GM19328 (cell line): ENCODE data around the gene RETREG1.

Source experiments
- ATAC-seq: cut with Tn5 transposase; IDR thresholded peaks from one replicate; pipeline ENCODE4 v1.9.1; 2021; ENCODE audit warnings: mild to moderate bottlenecking, moderate library complexity; ENCODE audit not compliant: unreplicated experiment

Gene RETREG1

GRCh38 chr5:16586556-16586955 lies 30.2 kb downstream of the RETREG1 start:
- no peak for ATAC-seq

- ATAC-seq = no peak
Observed at GRCh38 chr5:16585041-16585667, 31.6 kb downstream of the RETREG1 start.

GRCh38 chr5:16582081-16582480 lies 34.7 kb downstream of the RETREG1 start:
- ATAC-seq = no peak

GRCh38 chr5:16580382-16580781 lies 36.4 kb downstream of the RETREG1 start:
- no peak for ATAC-seq

GRCh38 chr5:16579142-16579847 lies 37.5 kb downstream of the RETREG1 start:
- ATAC-seq = no peak

GRCh38 chr5:16578474-16578883 lies 38.3 kb downstream of the RETREG1 start:
- ATAC-seq = no peak

GRCh38 chr5:16577677-16578076 lies 39.1 kb downstream of the RETREG1 start:
- no peak for ATAC-seq

GRCh38 chr5:16574789-16575721 lies 41.7 kb downstream of the RETREG1 start:
- no peak for ATAC-seq

- ATAC-seq = no peak
Observed at GRCh38 chr5:16573401-16573800, 43.4 kb downstream of the RETREG1 start.

- ATAC-seq = no peak
Observed at GRCh38 chr5:16572289-16573015, 44.3 kb downstream of the RETREG1 start.

GRCh38 chr5:16571016-16571415 lies 45.8 kb downstream of the RETREG1 start:
- ATAC-seq = no peak

- no peak for ATAC-seq
Observed at GRCh38 chr5:16570121-16570815, 46.5 kb downstream of the RETREG1 start.

- ATAC-seq = no peak
Observed at GRCh38 chr5:16568875-16569580, 47.8 kb downstream of the RETREG1 start.

- ATAC-seq = no peak
Observed at GRCh38 chr5:16567365-16567764, 49.4 kb downstream of the RETREG1 start.

GRCh38 chr5:16565118-16565517 lies 51.7 kb downstream of the RETREG1 start:
- ATAC-seq = no peak

GRCh38 chr5:16564248-16564867 lies 52.4 kb downstream of the RETREG1 start:
- ATAC-seq = no peak

- no peak for ATAC-seq
Observed at GRCh38 chr5:16563686-16564085, 53.1 kb downstream of the RETREG1 start.

- ATAC-seq = no peak
Observed at GRCh38 chr5:16561660-16562059, 55.1 kb downstream of the RETREG1 start.

GRCh38 chr5:16559702-16560101 lies 57.1 kb downstream of the RETREG1 start:
- no peak for ATAC-seq
